ENCODE results near the gene ZNF580.

Gene ZNF580

DNA sequence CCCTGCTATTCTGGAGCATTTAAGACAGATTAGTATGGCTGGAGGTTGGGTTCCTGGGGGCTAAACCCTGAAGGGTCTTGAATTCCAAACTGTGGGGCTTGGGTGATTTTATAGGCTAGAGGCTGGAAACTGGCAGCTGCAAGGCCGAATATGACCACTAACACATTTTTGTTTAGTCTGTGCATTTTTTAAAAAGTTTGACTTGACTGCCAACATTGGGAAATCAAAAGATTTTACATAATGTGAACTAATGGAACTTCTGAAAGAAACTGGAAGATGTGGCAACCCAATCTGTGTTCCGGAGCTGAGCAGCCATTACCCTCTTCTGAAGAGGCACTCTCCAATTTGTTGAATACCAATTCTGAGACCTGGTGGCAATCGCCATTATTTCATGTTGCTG is 21.5 kb upstream of the ZNF580 start:
- peaks cover 70 to 72% of the 10 kb centered on the region in 2 experiments for H3K4me1 ChIP-seq (ENCODE audit: control insufficient read depth in 1 of 2, insufficient read depth in 1 of 2, low read depth in 1 of 2, low read length in 1 of 2)
- peaks cover 44% of the 10 kb centered on the region for H3K36me3 ChIP-seq
- H3K4me3 ChIP-seq (ENCODE audit: low read depth in 1 of 2, low read length in 1 of 2), result peak overlapping the region in 1 of 2 experiments; percentile 0
- TF ChIP-seq CTCF (IDR thresholded peaks at IDR 0.05), result no peak
- no peaks in the 10 kb centered on the region for H3K9me3 ChIP-seq
- peak overlapping the region; percentile 96 for H3K27ac ChIP-seq
- no peaks in the 10 kb centered on the region for H3K27me3 ChIP-seq

DNA sequence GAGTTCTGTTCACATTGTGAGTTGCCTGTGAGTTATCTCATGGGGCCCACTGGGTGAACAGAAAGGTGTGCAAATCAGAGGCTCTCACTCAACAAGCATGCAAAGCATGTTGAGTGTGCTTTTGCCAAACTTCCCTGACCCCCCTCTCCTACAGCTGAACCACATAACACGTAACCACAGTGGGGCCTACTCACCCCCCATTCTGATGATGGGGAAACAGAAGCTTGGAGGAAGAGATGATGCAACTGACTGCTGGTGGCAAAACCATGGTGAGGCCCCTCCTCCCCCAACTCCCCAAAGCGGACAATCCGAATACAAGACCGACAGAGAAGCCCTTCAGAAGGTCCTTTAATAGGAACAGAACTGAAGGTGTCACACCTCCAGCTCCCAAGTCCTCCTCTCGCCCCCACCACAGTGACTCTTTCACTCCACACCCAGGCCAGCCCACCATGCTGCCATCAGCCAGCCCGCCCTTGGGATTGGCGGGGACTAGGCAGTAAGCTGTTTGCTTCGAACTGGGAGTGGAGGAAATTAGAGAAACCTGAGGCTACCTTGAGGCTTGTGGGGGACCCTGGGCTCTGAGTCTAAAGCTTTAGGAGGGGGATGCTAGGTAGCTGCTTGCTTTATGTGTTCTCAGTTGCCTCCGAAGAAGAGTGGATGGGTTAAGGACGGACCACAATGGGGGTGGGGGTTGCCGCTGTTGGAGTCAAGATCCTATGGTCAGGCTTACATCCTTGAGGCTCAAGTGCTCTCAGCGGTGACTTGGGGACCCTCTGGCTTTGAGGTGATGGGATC is 20.2 kb upstream of the ZNF580 start:
- peaks cover 33% of the 10 kb centered on the region for H3K36me3 ChIP-seq
- H3K4me1 ChIP-seq (ENCODE audit: control insufficient read depth in 1 of 2, insufficient read depth in 1 of 2, low read depth in 1 of 2, low read length in 1 of 2), result peaks cover 80 to 81% of the 10 kb centered on the region in 2 experiments
- no peaks in the 10 kb centered on the region for H3K9me3 ChIP-seq
- H3K27ac ChIP-seq, result peak overlapping the region; percentile 96
- peak overlapping the region; percentile 43 to 48 for H3K4me3 ChIP-seq (ENCODE audit: low read depth in 1 of 2, low read length in 1 of 2)
- H3K27me3 ChIP-seq, result no peaks in the 10 kb centered on the region
- TF ChIP-seq CTCF (IDR thresholded peaks at IDR 0.05), result no peak

DNA sequence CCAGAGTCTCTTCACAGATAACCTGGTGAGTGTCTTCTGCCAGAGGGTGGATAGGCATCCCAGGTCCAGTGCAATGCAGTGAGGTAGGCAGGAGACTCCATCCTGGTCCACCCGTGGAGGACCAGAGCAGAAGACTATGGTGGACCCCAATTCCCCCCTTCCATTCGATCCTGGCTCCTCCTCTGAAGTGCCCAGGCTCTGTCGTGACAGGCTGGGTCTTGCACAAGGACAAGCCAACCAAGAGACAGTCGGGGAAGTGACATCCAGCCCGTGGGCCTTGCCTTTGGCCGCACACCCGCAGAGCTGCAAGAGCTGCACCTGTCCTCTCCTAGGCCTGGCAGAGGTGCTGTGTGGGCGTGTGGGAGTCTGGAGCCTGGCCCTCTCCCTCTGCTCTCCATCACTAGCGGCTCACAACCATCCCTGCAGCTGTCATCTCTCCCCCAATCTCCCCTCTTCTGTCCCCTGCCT is 19.6 kb upstream of the ZNF580 start:
- peak overlapping the region; percentile 43 to 48 for H3K4me3 ChIP-seq (ENCODE audit: low read depth in 1 of 2, low read length in 1 of 2)
- H3K27me3 ChIP-seq, result no peaks in the 10 kb centered on the region
- peak overlapping the region; percentile 96 for H3K27ac ChIP-seq
- H3K9me3 ChIP-seq, result no peaks in the 10 kb centered on the region
- peaks cover 80 to 81% of the 10 kb centered on the region in 2 experiments for H3K4me1 ChIP-seq (ENCODE audit: control insufficient read depth in 1 of 2, insufficient read depth in 1 of 2, low read depth in 1 of 2, low read length in 1 of 2)
- peaks cover 27% of the 10 kb centered on the region for H3K36me3 ChIP-seq
- no peak for TF ChIP-seq CTCF (IDR thresholded peaks at IDR 0.05)

DNA sequence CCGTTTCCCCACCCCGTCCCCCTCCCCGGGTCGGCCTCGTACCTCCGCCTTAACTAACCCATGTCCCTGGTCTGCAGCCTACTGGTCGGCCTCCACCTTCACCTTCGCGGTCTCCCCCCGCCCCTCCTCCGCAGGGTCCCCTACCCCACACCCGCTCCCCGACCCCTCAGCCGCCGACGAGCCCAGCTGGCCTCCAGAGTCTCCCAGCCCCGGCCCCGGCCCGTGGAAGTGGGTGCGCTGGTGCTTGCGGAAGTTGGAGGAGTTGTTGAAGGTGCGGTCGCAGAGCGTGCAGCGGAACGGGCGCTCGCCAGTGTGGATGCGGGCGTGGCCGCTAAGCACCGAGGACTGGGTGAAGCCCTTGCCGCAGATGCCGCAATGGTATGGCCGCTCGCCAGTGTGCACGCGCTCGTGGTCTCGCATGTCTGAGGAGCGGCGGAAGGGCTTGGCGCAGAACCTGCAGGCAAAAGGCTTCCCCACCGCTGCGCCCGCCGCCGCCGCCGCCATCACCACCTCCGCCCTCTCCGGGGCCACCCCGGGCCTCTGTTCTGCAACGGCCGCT is 19.1 kb upstream of the ZNF580 start:
- no peaks in the 10 kb centered on the region for H3K9me3 ChIP-seq
- H3K36me3 ChIP-seq, result peaks cover 22% of the 10 kb centered on the region
- H3K27me3 ChIP-seq, result no peaks in the 10 kb centered on the region
- peak overlapping the region; percentile 96 for H3K27ac ChIP-seq
- peak overlapping the region in 1 of 2 experiments; percentile 48 for H3K4me3 ChIP-seq (ENCODE audit: low read depth in 1 of 2, low read length in 1 of 2)
- TF ChIP-seq CTCF (IDR thresholded peaks at IDR 0.05), result no peak
- H3K4me1 ChIP-seq (ENCODE audit: control insufficient read depth in 1 of 2, insufficient read depth in 1 of 2, low read depth in 1 of 2, low read length in 1 of 2), result peaks cover 78 to 80% of the 10 kb centered on the region in 2 experiments

- H3K27me3 ChIP-seq, result no peaks in the 10 kb centered on the region
- no peak overlapping the region for H3K4me3 ChIP-seq (ENCODE audit: low read depth in 1 of 2, low read length in 1 of 2)
- peak overlapping the region; percentile 96 for H3K27ac ChIP-seq
- no peak for TF ChIP-seq CTCF (IDR thresholded peaks at IDR 0.05)
- H3K4me1 ChIP-seq (ENCODE audit: control insufficient read depth in 1 of 2, insufficient read depth in 1 of 2, low read depth in 1 of 2, low read length in 1 of 2), result peaks cover 75 to 78% of the 10 kb centered on the region in 2 experiments
- H3K36me3 ChIP-seq, result peaks cover 15% of the 10 kb centered on the region
- H3K9me3 ChIP-seq, result no peaks in the 10 kb centered on the region
Measured at GRCh38 chr19:55622242-55622969, 18.4 kb upstream of the ZNF580 start.

Measured in neutrophil (primary cell).